GM12875 (cell line): Measurements from ENCODE around the gene PLB1.

ENCODE experiments used
- H3K4me3 ChIP-seq: one replicate; pipeline ENCODE4 v1.5.1; 2011; ENCODE audit warnings: low read depth, low read length, control low read depth
- CTCF ChIP-seq: IDR thresholded peaks from 2 replicates; pipeline ENCODE4 v1.5.1; 2011; ENCODE audit warnings: low read depth, mild to moderate bottlenecking, control low read depth, inconsistent platforms, low read length, moderate library complexity, borderline replicate concordance; ENCODE audit not compliant: insufficient read depth

PLB1 gene

DNA sequence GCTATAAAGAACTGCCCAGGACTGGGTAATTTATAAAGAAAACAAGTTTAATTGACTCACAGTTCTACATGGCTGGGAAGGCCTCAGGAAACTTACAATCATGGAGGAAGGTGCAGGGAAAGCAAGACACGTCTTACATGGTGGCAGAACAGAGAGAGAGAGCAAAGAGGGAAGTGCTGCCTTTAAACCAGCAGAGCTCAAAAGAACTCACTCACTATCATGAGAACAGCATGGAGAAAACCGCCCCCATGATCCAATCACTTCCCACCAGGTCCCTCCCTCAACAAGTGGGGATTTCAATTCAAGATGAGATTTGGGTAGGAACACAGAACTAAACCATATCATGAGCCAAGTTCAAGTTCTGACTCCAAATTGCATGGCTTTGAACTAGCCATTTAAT, 193.0 kb downstream of the PLB1 start:
- TF ChIP-seq CTCF: no peak

DNA sequence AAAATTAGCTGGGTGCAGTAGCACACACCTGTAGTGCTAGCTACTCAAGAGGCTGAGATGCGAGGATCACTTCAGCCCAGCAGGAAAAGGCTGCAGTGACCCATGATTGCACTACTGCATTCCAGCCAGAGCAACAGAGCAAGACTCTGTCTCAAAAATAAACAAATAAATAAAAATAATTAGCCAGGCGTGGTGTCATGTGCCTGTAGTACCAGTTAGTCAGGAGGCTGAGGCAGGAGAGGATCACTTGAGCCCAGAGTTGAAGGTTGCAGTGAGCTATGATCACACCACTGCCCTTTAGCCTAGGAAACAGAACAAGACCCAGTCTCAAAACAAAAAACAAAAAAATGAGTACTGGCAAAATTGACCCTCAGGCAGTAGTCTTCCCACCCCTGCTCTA, 193.9 kb downstream of the PLB1 start:
- no peak overlapping the region for H3K4me3 ChIP-seq
- no peak for TF ChIP-seq CTCF

More for the DNA sequence above, 193.0 kb downstream of the PLB1 start:
- no peak overlapping the region for H3K4me3 ChIP-seq

GRCh38 chr2:28692411-28692810, 196.6 kb downstream of the PLB1 start:
- no peak overlapping the region for H3K4me3 ChIP-seq
- no peak for TF ChIP-seq CTCF

DNA sequence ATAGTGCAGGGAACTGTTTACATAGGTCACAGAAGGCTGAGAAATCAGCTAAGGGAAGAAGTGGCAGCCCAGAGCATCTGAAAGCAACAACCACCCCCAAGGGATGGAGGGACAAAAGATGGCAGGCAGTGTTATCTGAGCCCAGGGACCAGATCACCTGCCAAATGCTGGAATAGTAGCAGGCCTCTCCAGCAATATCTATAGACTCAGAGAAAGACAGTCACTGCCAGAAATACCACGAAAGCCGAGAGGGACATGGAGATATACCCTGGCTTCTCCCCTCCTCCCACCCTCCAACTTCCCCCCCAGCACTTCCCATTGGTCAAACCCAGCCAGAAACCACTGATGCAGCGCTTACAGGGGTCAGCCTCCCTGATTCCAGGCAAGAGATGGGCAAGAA, 197.4 kb downstream of the PLB1 start:
- no peak overlapping the region for H3K4me3 ChIP-seq
- TF ChIP-seq CTCF: no peak
